ENCODE measurements around the gene PVR. TPM values are rescaled to one million over a fixed set of nuclear protein-coding genes. Genes with fewer than 3 reads are reported as not detected.

PVR gene
- total and polyA plus RNA-seq, 4 donors = 11.4 to 49.0 (median 32.1) TPM

DNA sequence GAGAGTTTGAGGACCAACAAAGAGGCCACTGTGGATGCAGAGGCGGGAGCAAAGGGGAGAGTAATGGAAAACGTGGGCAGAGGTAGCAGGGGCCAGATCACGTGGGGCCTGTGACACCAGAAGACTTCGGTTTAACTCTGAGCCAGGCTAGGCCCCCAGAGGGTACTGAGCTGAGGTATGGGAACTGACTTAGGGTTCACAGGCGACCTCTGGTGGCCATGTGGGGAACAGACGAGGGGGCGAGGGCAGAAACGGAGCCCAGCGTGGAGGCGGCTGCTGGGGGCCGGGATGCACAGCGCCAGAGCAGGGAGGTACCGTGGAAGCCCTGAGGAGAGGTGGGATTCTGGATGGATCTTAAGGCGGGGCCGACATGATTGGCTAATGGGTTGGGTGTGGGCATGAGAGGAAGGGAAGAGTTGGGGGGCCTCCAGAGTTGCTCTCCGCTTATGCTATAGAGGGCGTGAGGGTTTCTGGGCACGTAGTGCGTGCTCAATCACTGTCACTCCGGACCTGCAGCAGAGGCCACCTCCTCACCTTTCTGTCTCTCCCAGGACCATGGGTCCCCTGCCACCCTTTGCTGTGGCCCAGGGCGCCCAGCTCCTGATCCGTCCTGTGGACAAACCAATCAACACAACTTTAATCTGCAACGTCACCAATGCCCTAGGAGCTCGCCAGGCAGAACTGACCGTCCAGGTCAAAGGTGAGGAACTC, 13.7 kb downstream of the PVR start (continued):
- TF ChIP-seq, protein P1, sequence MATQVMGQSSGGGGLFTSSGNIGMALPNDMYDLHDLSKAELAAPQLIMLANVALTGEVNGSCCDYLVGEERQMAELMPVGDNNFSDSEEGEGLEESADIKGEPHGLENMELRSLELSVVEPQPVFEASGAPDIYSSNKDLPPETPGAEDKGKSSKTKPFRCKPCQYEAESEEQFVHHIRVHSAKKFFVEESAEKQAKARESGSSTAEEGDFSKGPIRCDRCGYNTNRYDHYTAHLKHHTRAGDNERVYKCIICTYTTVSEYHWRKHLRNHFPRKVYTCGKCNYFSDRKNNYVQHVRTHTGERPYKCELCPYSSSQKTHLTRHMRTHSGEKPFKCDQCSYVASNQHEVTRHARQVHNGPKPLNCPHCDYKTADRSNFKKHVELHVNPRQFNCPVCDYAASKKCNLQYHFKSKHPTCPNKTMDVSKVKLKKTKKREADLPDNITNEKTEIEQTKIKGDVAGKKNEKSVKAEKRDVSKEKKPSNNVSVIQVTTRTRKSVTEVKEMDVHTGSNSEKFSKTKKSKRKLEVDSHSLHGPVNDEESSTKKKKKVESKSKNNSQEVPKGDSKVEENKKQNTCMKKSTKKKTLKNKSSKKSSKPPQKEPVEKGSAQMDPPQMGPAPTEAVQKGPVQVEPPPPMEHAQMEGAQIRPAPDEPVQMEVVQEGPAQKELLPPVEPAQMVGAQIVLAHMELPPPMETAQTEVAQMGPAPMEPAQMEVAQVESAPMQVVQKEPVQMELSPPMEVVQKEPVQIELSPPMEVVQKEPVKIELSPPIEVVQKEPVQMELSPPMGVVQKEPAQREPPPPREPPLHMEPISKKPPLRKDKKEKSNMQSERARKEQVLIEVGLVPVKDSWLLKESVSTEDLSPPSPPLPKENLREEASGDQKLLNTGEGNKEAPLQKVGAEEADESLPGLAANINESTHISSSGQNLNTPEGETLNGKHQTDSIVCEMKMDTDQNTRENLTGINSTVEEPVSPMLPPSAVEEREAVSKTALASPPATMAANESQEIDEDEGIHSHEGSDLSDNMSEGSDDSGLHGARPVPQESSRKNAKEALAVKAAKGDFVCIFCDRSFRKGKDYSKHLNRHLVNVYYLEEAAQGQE (IDR thresholded peaks at IDR 0.05) = no peak

- no peak for DNase-seq (ENCODE audit: low spot score)
- Histone ChIP-seq H3K9ac (ENCODE audit: low read depth in 1 of 2, low read length in 2 of 2) (no peak overlapping the region), H3K9me3 (ENCODE audit: control insufficient read depth in 4 of 4, low read length in 3 of 4) (no peaks in the 10 kb centered on the region), H3K27me3 (ENCODE audit: control insufficient read depth in 4 of 4, insufficient read depth in 4 of 4, low read length in 3 of 4) (no peaks in the 10 kb centered on the region), H3K4me1 (ENCODE audit: control insufficient read depth in 4 of 4, insufficient read depth in 4 of 4, low read length in 3 of 4) (peaks cover 2 to 12% (median 3%) of the 10 kb centered on the region in 4 donors), H3K36me3 (ENCODE audit: control insufficient read depth in 4 of 4, insufficient read depth in 3 of 4, low read depth in 1 of 4, low read length in 3 of 4) (peaks cover 6 to 79% (median 50%) of the 10 kb centered on the region in 4 donors), H3K4me3 (ENCODE audit: low read depth in 1 of 3, low read length in 3 of 3) (no peak overlapping the region), H3K27ac (ENCODE audit: low read depth in 1 of 2, low read length in 2 of 2) (no peak overlapping the region)
- no peak for TF ChIP-seq RXRA (IDR thresholded peaks at IDR 0.05)
- TF ChIP-seq RAD21 (IDR thresholded peaks at IDR 0.05) = no peak
- TF ChIP-seq TAF1 (conservative IDR thresholded peaks at IDR 0.05) = no peak
- TF ChIP-seq HNF4A (conservative IDR thresholded peaks at IDR 0.05) = no peak
- TF ChIP-seq CTCF (IDR thresholded peaks at IDR 0.05; ENCODE audit: low read depth, low read length, missing input control) = no peak
- TF ChIP-seq, protein P2, sequence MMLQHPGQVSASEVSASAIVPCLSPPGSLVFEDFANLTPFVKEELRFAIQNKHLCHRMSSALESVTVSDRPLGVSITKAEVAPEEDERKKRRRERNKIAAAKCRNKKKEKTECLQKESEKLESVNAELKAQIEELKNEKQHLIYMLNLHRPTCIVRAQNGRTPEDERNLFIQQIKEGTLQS (IDR thresholded peaks at IDR 0.05) = no peak
- TF ChIP-seq EGR1 (IDR thresholded peaks at IDR 0.05; ENCODE audit: low read depth in 2 of 2) = no peak
- TF ChIP-seq GABPA (IDR thresholded peaks at IDR 0.05 in 1 of 2, conservative IDR thresholded peaks at IDR 0.05 in 1 of 2) = no peak
- TF ChIP-seq YY1 (IDR thresholded peaks at IDR 0.05) = no peak
- no peak for TF ChIP-seq FOXA1 (IDR thresholded peaks at IDR 0.05)
- no peak for TF ChIP-seq FOXA2 (IDR thresholded peaks at IDR 0.05)
- no peak for TF ChIP-seq MAX (IDR thresholded peaks at IDR 0.05)
- TF ChIP-seq ZBTB33 (IDR thresholded peaks at IDR 0.05) = no peak
- TF ChIP-seq HNF4G (IDR thresholded peaks at IDR 0.05) = no peak
- TF ChIP-seq NR2F2 (IDR thresholded peaks at IDR 0.05) = no peak
- TF ChIP-seq JUND (IDR thresholded peaks at IDR 0.05) = no peak
- WGBS = 96% methylated on average over 3 of the region's 3 CpGs
These were observed 14.5 kb downstream of the PVR start for GRCh38 chr19:44658069-44658733.

Data from liver (tissue), 9 donors.